Glomerular endothelial cell (primary cell): ENCODE results near the gene ARRB1. TPM values are rescaled to one million over a fixed set of nuclear protein-coding genes. Genes with fewer than 3 reads are reported as not detected.

Source experiments
- DNase-seq: peaks from one replicate; pipeline ENCODE4 v3.0.0-alpha.2; 2011; ENCODE audit warnings: low read depth, low spot score; ENCODE audit errors: extremely low read depth
- total RNA-seq: library from RNA; depleted of rRNA; stranded (reverse); fragments of >200 nt; gene quantifications from 2 replicates; pipeline ENCODE4 v1.2.3, GENCODE V29; 2015

ARRB1 gene
- total RNA-seq, 1 donor from 2014 or later = 224 TPM

DNA sequence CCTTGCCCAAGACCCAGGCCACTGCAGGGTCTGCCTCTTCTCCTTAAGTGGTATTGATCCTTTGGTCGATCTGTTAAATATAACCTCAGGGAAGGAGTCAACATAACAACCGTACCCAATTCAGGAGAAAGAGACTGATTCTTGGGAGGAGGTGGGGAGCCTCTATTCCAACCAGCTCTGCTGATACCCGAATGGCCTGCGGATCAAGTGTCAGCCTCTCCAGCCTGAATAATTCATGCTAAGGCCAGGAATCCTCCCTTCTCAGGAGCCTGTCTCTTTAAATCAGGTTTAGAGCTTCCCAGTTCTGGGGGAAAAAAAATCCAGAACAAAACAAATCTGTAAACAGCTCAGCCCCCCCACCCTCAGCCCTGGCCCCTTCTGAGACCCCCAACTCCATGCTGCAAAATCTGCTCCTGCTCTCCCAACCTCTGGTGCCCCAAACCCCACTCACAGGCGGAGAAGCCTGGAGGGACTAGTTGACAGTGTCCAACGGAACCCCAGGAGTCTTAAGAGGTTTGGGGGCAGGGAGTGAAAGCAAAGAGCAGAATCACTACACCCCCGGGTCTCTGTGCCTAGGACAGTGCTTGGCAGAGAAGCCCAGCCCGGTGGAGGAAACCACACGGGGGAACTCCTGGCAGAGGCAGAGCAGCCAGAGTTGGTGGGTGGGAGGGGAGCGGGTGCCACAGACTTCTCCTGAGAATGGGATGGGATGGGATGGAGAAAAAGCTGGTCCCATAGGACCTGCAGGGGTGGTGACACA lies 111.8 kb downstream of the ARRB1 start:
- DNase-seq = no peak

DNA sequence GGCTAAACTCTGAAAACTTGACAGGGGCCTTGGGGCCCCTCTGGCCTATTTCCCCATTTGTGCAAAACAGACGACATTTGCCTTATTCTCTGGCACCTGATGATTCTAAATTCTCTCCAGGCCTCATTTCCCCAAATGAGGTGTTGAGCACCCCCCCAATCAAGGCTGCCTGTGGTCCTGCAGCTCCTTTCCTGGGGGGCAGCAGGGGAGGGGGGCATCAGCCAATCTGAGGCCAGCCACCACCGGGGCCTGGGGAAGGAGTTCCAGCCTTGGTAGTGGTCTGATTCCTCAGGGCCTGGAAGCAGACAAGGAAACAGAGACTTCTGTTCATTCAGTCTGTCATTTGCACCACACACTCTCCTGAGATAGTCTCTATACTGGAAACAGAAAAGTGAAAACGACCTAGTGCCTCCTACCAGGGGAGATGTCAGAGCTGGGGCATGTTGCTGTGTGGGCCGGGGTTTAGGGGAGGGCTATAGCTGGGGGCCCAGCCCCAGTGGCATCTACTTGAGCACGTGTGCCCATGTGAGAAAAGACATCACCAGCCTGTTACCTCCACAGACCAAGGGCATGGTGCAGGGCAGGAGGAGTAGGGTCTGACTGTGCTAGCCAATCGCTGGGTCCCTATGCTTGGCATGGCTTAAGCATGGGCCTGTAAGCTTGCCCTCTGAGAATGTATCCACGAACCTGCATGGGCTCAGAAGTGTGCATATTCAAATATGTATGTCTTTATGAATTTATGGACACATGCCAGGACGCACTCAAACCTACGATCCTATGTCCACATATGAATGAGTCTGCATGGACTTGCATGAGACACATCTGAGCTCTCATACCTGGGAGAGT lies 112.6 kb downstream of the ARRB1 start:
- no peak for DNase-seq

- no peak for DNase-seq
These were observed 114.4 kb downstream of the ARRB1 start for GRCh38 chr11:75237050-75237449.

GRCh38 chr11:75236062-75236461 lies 115.4 kb downstream of the ARRB1 start:
- DNase-seq = no peak

GRCh38 chr11:75233754-75234172 lies 117.7 kb downstream of the ARRB1 start:
- DNase-seq = peak; percentile 22

DNA sequence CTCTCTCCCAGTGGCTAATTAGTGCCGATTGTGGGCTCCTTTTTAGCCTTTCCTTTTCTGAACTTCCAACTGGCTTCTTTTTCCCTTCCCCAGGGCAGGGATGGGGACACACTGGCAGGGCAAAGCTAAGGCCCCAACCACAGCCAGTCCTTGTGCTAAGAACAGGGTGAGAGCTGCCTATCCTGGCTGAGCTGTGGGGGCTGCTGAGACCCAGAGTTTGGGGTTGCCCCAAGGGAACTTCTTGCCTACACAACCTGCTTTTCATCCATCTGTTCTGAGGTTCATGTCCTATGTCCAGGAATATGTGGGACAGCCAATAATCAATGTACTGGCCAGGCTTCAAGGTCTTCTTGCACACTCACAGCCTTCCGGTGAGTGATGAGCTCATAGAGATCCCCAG lies 120.8 kb downstream of the ARRB1 start:
- no peak for DNase-seq

GRCh38 chr11:75229466-75229865 lies 122.0 kb downstream of the ARRB1 start:
- no peak for DNase-seq

DNA sequence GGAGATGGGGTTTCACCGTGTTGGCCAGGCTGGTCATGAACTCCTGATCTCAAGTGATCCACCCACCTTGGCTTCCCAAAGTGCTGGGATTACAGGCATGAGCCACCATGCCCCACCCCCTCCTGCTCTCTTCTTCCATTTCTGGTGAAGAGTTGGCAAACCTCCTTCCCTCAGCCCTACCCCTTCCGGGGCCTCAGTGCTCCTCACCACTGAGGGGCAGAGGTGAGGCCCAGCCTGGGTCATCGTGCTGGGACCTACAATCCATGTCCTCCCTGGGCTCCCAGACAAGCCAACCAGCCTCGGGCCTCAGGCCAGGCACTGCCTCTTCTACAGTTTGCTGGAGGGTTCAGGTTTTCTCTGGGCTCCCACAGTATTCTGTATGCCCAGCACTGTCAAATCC lies 125.7 kb downstream of the ARRB1 start:
- no peak for DNase-seq

- DNase-seq = no peak
These were observed 127.4 kb downstream of the ARRB1 start for GRCh38 chr11:75223954-75224643.

DNA sequence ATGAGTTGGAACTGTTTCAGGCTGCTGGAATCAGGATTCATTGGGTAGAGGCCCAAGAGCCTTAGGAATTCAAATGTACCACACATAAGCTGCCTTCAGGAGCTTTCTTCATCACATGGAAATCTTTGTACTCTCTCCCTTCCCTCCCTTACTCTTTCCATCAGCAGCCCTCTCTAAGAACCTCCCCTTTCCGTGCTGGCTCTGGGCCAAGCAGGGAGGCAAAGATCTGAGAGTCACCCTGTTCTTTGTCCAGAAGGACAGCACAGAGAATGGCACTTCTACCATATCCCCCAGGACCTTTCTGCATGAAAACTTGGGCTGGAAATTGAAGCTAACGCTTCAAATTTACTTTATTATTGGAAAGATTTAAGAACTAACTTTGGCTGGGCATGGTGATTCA lies 131.6 kb downstream of the ARRB1 start:
- DNase-seq = no peak

DNA sequence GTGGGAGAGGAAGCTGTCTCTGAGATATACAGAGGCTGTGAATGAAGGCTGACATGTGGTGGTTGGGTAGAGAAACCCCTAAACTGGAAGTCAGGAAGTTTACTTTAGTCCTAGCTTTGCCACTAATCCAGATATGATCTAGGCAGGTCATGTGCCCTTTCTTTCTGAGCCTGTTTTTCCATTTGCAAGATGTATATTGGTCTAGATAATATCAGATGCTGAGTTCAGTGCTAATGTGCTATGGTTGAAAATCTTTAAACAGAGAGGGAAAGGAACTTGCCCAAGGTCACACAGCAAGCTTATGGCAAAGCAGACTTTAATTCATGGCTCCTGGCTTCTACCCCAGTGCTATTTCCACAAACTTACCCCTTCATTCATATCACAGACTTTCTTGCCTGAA lies 136.6 kb downstream of the ARRB1 start:
- DNase-seq = no peak

GRCh38 chr11:75214411-75214821 lies 137.0 kb downstream of the ARRB1 start:
- peak; percentile 45 for DNase-seq

Other genes starting within 250 kb of the ARRB1 start
- 0.97 and 5.4 TPM in 2 replicates for gene SLCO2B1, start 200.6 kb downstream of the ARRB1 start, total RNA-seq
- 1.3 and 1.6 TPM in 2 replicates for gene TPBGL, start 110.9 kb downstream of the ARRB1 start, total RNA-seq
- 1,563 and 2,693 TPM in 2 replicates for gene RPS3, start 47.9 kb upstream of the ARRB1 start, total RNA-seq
- gene KLHL35, start 81.5 kb upstream of the ARRB1 start, total RNA-seq = 2.3 and 4.7 TPM in 2 replicates
- gene GDPD5, start 174.3 kb upstream of the ARRB1 start, total RNA-seq = 34.6 and 90.1 TPM in 2 replicates
- gene SERPINH1, start 210.6 kb upstream of the ARRB1 start, total RNA-seq = 875 and 921 TPM in 2 replicates